ENCODE data around the gene PAK1.
"Not testable (repeated sequence)": the region's sequence is repeated elsewhere in the genome, so short reads cannot be mapped to it uniquely, and the experiment has no call there.

Gene PAK1

DNA sequence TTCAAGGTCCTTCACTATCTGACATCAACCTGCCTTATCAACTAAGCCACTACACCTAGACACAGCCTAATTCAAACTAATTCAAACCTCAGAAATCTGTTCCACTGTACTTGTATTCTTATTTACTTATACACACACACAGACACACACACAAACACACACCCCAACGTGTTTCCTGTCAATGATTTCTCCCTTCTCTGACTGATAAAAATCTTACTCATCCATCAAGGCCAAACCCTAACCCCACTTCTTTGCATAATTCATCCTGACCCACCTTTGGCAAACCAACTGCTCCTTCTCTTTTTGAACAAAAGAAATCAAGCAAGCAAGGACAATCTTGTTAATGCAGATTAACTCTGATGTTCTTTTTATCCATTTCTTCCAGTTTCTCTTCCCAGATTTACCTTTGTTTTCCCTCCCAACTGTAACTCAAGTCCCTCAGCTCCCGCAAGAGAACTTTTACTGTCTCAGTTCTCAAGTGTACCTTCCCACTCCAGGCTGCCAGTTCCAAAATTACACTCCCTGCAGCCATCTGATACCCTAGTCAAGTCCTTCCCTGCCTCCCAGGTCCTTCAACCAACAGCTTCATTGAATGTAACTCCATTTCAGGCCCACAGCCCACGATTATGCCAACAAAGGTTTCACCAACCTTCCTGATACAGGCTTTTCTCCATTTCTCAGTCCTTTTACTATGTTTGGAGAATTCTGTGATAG lies 78.3 kb downstream of the PAK1 start:
- no peak for DNase-seq
- H3K4me1 ChIP-seq (ENCODE audit: control insufficient read depth, low read depth, low read length), result peaks cover 3% of the 10 kb centered on the region
- no CpG with 5 or more reads among the region's 3 CpGs for WGBS (ENCODE audit: extremely low coverage, insufficient coverage, low lambda C conversion rate)
- no peak overlapping the region for H2BK5ac ChIP-seq (ENCODE audit: low read length)
- H3K4ac ChIP-seq (ENCODE audit: low read depth, low read length), result no peak overlapping the region
- H3K4me2 ChIP-seq (ENCODE audit: low read length), result no peak overlapping the region
- H3K79me2 ChIP-seq (ENCODE audit: control insufficient read depth, insufficient read depth, low read length), result peaks cover 41% of the 10 kb centered on the region
- no peak overlapping the region for H4K5ac ChIP-seq (ENCODE audit: low read length)
- no peak overlapping the region for H2BK15ac ChIP-seq (replicated peaks; ENCODE audit: low read depth)
- H3K79me1 ChIP-seq (ENCODE audit: low read length), result peaks cover 7% of the 10 kb centered on the region
- no peak overlapping the region for H2BK120ac ChIP-seq (ENCODE audit: low read depth, low read length)
- H3K56ac ChIP-seq (ENCODE audit: low read length), result no peak overlapping the region
- no peak overlapping the region for H2AK5ac ChIP-seq (ENCODE audit: low read length)
- no peak overlapping the region for H3K23ac ChIP-seq (ENCODE audit: low read length)
- H3K27ac ChIP-seq (ENCODE audit: low read depth, low read length), result no peak overlapping the region
- H3K18ac ChIP-seq (ENCODE audit: low read length), result no peak overlapping the region
- no peak overlapping the region for H3K4me3 ChIP-seq (ENCODE audit: low read length)
- H3K36me3 ChIP-seq (ENCODE audit: control insufficient read depth, insufficient read depth, low read length), result no peaks in the 10 kb centered on the region
- no peaks in the 10 kb centered on the region for H3K27me3 ChIP-seq (ENCODE audit: insufficient read depth, low read length, poor library complexity)
- H4K8ac ChIP-seq (ENCODE audit: low read depth, low read length), result no peak overlapping the region
- no peak overlapping the region for H3K9ac ChIP-seq (ENCODE audit: low read length)

DNA sequence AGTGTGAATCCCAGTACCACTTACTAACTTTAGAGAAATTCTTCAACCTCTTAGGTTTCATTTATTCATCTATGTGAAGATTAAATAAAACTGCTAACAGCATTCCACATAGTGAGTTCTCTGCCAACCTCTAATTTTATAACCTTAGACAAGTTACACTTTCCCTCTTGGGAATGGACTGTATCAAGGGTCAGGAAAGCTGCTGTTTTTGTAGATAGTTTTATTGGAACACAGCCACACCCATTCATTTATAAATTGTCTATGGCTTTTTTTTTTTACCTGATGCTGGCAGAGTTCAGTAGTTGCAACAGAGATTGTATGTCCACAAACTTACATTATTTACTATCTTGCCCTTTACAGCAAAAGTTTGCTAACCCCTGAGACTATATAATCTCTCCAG lies 81.1 kb downstream of the PAK1 start:
- Histone ChIP-seq H3K27me3 (ENCODE audit: insufficient read depth, low read length, poor library complexity) (no peaks in the 10 kb centered on the region), H3K79me1 (ENCODE audit: low read length) (peaks cover 5% of the 10 kb centered on the region), H3K79me2 (ENCODE audit: control insufficient read depth, insufficient read depth, low read length) (peaks cover 25% of the 10 kb centered on the region), H3K4ac (ENCODE audit: low read depth, low read length) (no peak overlapping the region), H2BK5ac (ENCODE audit: low read length) (no peak overlapping the region), H2BK120ac (ENCODE audit: low read depth, low read length) (no peak overlapping the region), H3K9ac (ENCODE audit: low read length) (no peak overlapping the region), H2AK5ac (ENCODE audit: low read length) (no peak overlapping the region), H4K8ac (ENCODE audit: low read depth, low read length) (no peak overlapping the region), H2BK15ac (replicated peaks; ENCODE audit: low read depth) (no peak overlapping the region), H3K36me3 (ENCODE audit: control insufficient read depth, insufficient read depth, low read length) (no peaks in the 10 kb centered on the region), H3K18ac (ENCODE audit: low read length) (no peak overlapping the region), H3K4me1 (ENCODE audit: control insufficient read depth, low read depth, low read length) (peaks cover 3% of the 10 kb centered on the region), H4K5ac (ENCODE audit: low read length) (no peak overlapping the region), H3K56ac (ENCODE audit: low read length) (no peak overlapping the region), H3K4me2 (ENCODE audit: low read length) (no peak overlapping the region), H3K27ac (ENCODE audit: low read depth, low read length) (no peak overlapping the region), H3K23ac (ENCODE audit: low read length) (no peak overlapping the region), H3K4me3 (ENCODE audit: low read length) (no peak overlapping the region)
- no peak for DNase-seq

DNA sequence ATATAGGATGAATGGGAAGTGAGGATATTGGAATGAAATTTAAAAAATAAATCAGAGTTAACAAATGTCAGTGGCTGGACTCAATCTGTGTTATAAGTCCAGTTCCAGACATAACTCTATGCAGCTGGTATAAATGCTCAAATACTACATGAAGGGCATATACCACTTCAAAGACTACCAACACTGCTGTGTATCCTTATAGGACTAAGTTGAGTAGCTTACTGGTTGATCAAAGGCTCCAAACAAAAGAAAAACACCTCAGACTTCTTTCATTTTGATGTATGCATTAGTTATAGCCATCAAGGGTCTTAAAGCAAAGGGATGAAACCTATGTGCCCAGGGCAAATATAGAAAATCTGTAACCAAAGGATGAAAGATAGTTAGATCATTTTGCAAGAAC lies 86.2 kb downstream of the PAK1 start:
- no peak overlapping the region for H2BK5ac ChIP-seq (ENCODE audit: low read length)
- no peaks in the 10 kb centered on the region for H3K79me1 ChIP-seq (ENCODE audit: low read length)
- H3K27ac ChIP-seq (ENCODE audit: low read depth, low read length), result no peak overlapping the region
- no peak overlapping the region for H2AK5ac ChIP-seq (ENCODE audit: low read length)
- H3K4me1 ChIP-seq (ENCODE audit: control insufficient read depth, low read depth, low read length), result no peaks in the 10 kb centered on the region
- no peak for DNase-seq
- no peak overlapping the region for H3K9ac ChIP-seq (ENCODE audit: low read length)
- H3K4me2 ChIP-seq (ENCODE audit: low read length), result no peak overlapping the region
- H2BK15ac ChIP-seq (replicated peaks; ENCODE audit: low read depth), result no peak overlapping the region
- H4K5ac ChIP-seq (ENCODE audit: low read length), result no peak overlapping the region
- peaks cover 2% of the 10 kb centered on the region for H3K79me2 ChIP-seq (ENCODE audit: control insufficient read depth, insufficient read depth, low read length)
- H3K4me3 ChIP-seq (ENCODE audit: low read length), result no peak overlapping the region
- no peak overlapping the region for H3K56ac ChIP-seq (ENCODE audit: low read length)
- no peaks in the 10 kb centered on the region for H3K36me3 ChIP-seq (ENCODE audit: control insufficient read depth, insufficient read depth, low read length)
- H2BK120ac ChIP-seq (ENCODE audit: low read depth, low read length), result no peak overlapping the region
- no peak overlapping the region for H3K18ac ChIP-seq (ENCODE audit: low read length)
- no peak overlapping the region for H3K23ac ChIP-seq (ENCODE audit: low read length)
- no peak overlapping the region for H4K8ac ChIP-seq (ENCODE audit: low read depth, low read length)
- no peak overlapping the region for H3K4ac ChIP-seq (ENCODE audit: low read depth, low read length)
- H3K27me3 ChIP-seq (ENCODE audit: insufficient read depth, low read length, poor library complexity), result no peaks in the 10 kb centered on the region

DNA sequence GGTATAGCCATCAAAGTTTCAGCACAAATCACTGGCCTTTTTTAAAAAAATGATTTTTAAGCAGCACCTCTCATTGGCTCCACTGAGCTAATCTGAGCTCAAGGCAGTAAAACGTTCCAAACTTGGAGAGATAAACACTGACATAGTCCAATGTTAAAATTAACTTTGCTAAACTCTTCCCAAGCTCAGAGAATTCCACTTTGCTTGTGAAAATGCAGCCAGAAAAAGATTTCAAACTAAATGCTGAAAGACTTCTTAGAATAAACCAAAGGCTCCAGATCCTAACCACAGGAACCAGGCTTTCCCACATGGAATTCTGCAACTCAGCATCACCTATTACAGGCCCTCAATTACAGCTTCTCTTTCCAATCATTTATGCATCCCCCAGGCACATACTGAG lies 87.7 kb downstream of the PAK1 start:
- no peak for DNase-seq
- Histone ChIP-seq H3K27ac (ENCODE audit: low read depth, low read length) (no peak overlapping the region), H3K27me3 (ENCODE audit: insufficient read depth, low read length, poor library complexity) (no peaks in the 10 kb centered on the region), H2AK5ac (ENCODE audit: low read length) (no peak overlapping the region), H3K79me1 (ENCODE audit: low read length) (peaks cover 2% of the 10 kb centered on the region), H3K4me3 (ENCODE audit: low read length) (no peak overlapping the region), H3K79me2 (ENCODE audit: control insufficient read depth, insufficient read depth, low read length) (no peaks in the 10 kb centered on the region), H3K9ac (ENCODE audit: low read length) (no peak overlapping the region), H3K4me2 (ENCODE audit: low read length) (no peak overlapping the region), H3K56ac (ENCODE audit: low read length) (no peak overlapping the region), H2BK5ac (ENCODE audit: low read length) (no peak overlapping the region), H3K23ac (ENCODE audit: low read length) (no peak overlapping the region), H4K5ac (ENCODE audit: low read length) (no peak overlapping the region), H3K4ac (ENCODE audit: low read depth, low read length) (no peak overlapping the region), H4K8ac (ENCODE audit: low read depth, low read length) (no peak overlapping the region), H2BK15ac (replicated peaks; ENCODE audit: low read depth) (no peak overlapping the region), H3K18ac (ENCODE audit: low read length) (no peak overlapping the region), H3K36me3 (ENCODE audit: control insufficient read depth, insufficient read depth, low read length) (no peaks in the 10 kb centered on the region), H3K4me1 (ENCODE audit: control insufficient read depth, low read depth, low read length) (no peaks in the 10 kb centered on the region), H2BK120ac (ENCODE audit: low read depth, low read length) (no peak overlapping the region)
- no CpG with 5 or more reads among the region's 1 CpG for WGBS (ENCODE audit: extremely low coverage, insufficient coverage, low lambda C conversion rate)

DNA sequence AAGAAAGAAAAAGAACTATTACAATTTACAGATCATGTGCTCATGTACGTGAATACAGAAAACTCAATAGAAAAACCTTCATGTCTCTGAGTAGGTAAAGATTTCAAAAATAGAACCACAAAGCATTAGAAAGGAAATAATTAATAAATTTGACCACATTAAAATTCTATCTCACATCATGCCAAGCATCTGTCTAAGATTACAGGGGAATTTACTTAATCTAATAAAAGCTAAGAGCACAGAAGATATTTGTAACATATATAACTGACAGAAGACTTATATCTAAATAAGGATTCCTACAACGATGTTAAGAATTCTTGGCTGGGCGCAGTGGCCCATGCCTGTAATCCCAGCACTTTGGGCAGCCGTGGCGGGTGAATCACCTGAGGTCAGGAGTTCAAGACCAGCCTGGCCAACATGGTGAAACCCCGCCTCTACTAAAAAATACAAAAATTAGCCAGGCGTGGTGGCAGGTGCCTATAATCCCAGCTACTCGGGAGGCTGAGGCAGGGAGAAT lies 88.6 kb downstream of the PAK1 start:
- not testable (repeated sequence) for H3K36me3 ChIP-seq (ENCODE audit: control insufficient read depth, insufficient read depth, low read length)
- WGBS (ENCODE audit: extremely low coverage, insufficient coverage, low lambda C conversion rate), result no CpG with 5 or more reads among the region's 8 CpGs

DNA sequence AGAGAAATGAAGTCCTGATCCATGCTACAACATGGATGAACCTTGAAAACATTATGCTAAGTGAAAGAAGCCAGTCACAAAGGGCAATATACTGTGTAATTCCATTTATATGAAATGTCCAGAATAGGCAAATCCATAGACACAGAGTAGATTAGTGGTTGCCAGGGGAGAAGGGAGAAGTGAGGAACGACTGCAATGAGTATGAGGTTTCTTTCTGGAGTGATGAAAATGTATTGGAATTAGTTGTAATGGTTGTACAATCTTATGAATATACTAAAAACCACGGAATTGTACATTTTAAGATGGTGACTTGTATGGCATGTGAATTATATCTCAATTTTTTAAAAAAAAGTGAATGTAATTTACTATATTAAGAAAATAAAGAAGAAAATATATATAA lies 89.3 kb downstream of the PAK1 start:
- H4K5ac ChIP-seq (ENCODE audit: low read length), result no peak overlapping the region
- no peak overlapping the region for H3K23ac ChIP-seq (ENCODE audit: low read length)
- WGBS (ENCODE audit: extremely low coverage, insufficient coverage, low lambda C conversion rate), result 100% methylated on average over 1 of the region's 2 CpGs
- H3K36me3 ChIP-seq (ENCODE audit: control insufficient read depth, insufficient read depth, low read length), result no peaks in the 10 kb centered on the region
- no peak overlapping the region for H3K56ac ChIP-seq (ENCODE audit: low read length)
- no peaks in the 10 kb centered on the region for H3K79me2 ChIP-seq (ENCODE audit: control insufficient read depth, insufficient read depth, low read length)
- H2BK5ac ChIP-seq (ENCODE audit: low read length), result no peak overlapping the region
- H3K4me3 ChIP-seq (ENCODE audit: low read length), result no peak overlapping the region
- no peak overlapping the region for H4K8ac ChIP-seq (ENCODE audit: low read depth, low read length)
- no peak for DNase-seq
- no peak overlapping the region for H3K27ac ChIP-seq (ENCODE audit: low read depth, low read length)
- H3K9ac ChIP-seq (ENCODE audit: low read length), result no peak overlapping the region
- H3K4me2 ChIP-seq (ENCODE audit: low read length), result no peak overlapping the region
- no peak overlapping the region for H2BK15ac ChIP-seq (replicated peaks; ENCODE audit: low read depth)
- no peak overlapping the region for H3K18ac ChIP-seq (ENCODE audit: low read length)
- no peak overlapping the region for H3K4ac ChIP-seq (ENCODE audit: low read depth, low read length)
- no peak overlapping the region for H2BK120ac ChIP-seq (ENCODE audit: low read depth, low read length)
- peaks cover 2% of the 10 kb centered on the region for H3K79me1 ChIP-seq (ENCODE audit: low read length)
- no peaks in the 10 kb centered on the region for H3K4me1 ChIP-seq (ENCODE audit: control insufficient read depth, low read depth, low read length)
- H2AK5ac ChIP-seq (ENCODE audit: low read length), result no peak overlapping the region
- H3K27me3 ChIP-seq (ENCODE audit: insufficient read depth, low read length, poor library complexity), result no peaks in the 10 kb centered on the region

More for the DNA sequence above, 88.6 kb downstream of the PAK1 start:
- H2BK5ac ChIP-seq (ENCODE audit: low read length); H3K4ac ChIP-seq (ENCODE audit: low read depth, low read length); H4K5ac ChIP-seq (ENCODE audit: low read length); H3K18ac ChIP-seq (ENCODE audit: low read length); H3K79me2 ChIP-seq (ENCODE audit: control insufficient read depth, insufficient read depth, low read length); H3K79me1 ChIP-seq (ENCODE audit: low read length); H3K9ac ChIP-seq (ENCODE audit: low read length); H3K27me3 ChIP-seq (ENCODE audit: insufficient read depth, low read length, poor library complexity); H2BK120ac ChIP-seq (ENCODE audit: low read depth, low read length); H3K4me1 ChIP-seq (ENCODE audit: control insufficient read depth, low read depth, low read length); H2BK15ac ChIP-seq (replicated peaks; ENCODE audit: low read depth); H3K4me3 ChIP-seq (ENCODE audit: low read length); H2AK5ac ChIP-seq (ENCODE audit: low read length); H4K8ac ChIP-seq (ENCODE audit: low read depth, low read length); H3K27ac ChIP-seq (ENCODE audit: low read depth, low read length); DNase-seq; H3K23ac ChIP-seq (ENCODE audit: low read length); H3K56ac ChIP-seq (ENCODE audit: low read length); H3K4me2 ChIP-seq (ENCODE audit: low read length): not testable (repeated sequence)
